Measurements from ENCODE around the gene ZKSCAN7.
A peak's percentile ranks its signal among the peaks of the same experiment; 100 is the strongest.

ZKSCAN7 gene

GRCh38 chr3:44554626-44555592 lies at the start of gene ZKSCAN7:
ZKSCAN7 (plus strand) TSS chr3:44555193; CDS start chr3:44557048, 1,855 bp downstream.
- Mint-ChIP-seq H3K36me3 (ENCODE audit: insufficient read depth) (peaks cover 4% of the 10 kb centered on the region), H3K4me1 (peaks cover 22% of the 10 kb centered on the region), H3K27me3 (peaks cover 13% of the 10 kb centered on the region), H3K4me3 (peak within 1 kb of the TSS; percentile 91), H3K9me3 (peaks cover 13% of the 10 kb centered on the region), H3K27ac (ENCODE audit: low read depth) (peak within 1 kb of the TSS; percentile 75)
- DNase-seq (ENCODE audit: low spot score in 2 of 2) (peak; percentile 10 to 20), ATAC-seq (replicated peaks; ENCODE audit: extremely low read depth, poor library complexity, severe bottlenecking) (peak; percentile 62)

- H3K36me3 Mint-ChIP-seq (ENCODE audit: insufficient read depth), result peaks cover 9% of the 10 kb centered on the region
Measured at GRCh38 chr3:44506556-44506955, 48.4 kb upstream of the ZKSCAN7 start.

GRCh38 chr3:44506961-44507360 lies 48.0 kb upstream of the ZKSCAN7 start:
- Mint-ChIP-seq H3K27me3 (no peaks in the 10 kb centered on the region), H3K27ac (ENCODE audit: low read depth) (no peak overlapping the region), H3K9me3 (peaks cover 6% of the 10 kb centered on the region), H3K4me1 (peaks cover 49% of the 10 kb centered on the region), H3K36me3 (ENCODE audit: insufficient read depth) (peaks cover 7% of the 10 kb centered on the region), H3K4me3 (no peak overlapping the region)
- ATAC-seq (replicated peaks; ENCODE audit: extremely low read depth, poor library complexity, severe bottlenecking) (no peak), DNase-seq (ENCODE audit: low spot score in 2 of 2) (no peak)

More at GRCh38 chr3:44506556-44506955, 48.4 kb upstream of the ZKSCAN7 start:
- DNase-seq (ENCODE audit: low spot score in 2 of 2), result no peak
- Mint-ChIP-seq H3K4me1 (peaks cover 49% of the 10 kb centered on the region), H3K9me3 (peaks cover 10% of the 10 kb centered on the region), H3K27ac (ENCODE audit: low read depth) (no peak overlapping the region), H3K4me3 (no peak overlapping the region), H3K27me3 (no peaks in the 10 kb centered on the region)
- ATAC-seq (replicated peaks; ENCODE audit: extremely low read depth, poor library complexity, severe bottlenecking), result no peak

DNA sequence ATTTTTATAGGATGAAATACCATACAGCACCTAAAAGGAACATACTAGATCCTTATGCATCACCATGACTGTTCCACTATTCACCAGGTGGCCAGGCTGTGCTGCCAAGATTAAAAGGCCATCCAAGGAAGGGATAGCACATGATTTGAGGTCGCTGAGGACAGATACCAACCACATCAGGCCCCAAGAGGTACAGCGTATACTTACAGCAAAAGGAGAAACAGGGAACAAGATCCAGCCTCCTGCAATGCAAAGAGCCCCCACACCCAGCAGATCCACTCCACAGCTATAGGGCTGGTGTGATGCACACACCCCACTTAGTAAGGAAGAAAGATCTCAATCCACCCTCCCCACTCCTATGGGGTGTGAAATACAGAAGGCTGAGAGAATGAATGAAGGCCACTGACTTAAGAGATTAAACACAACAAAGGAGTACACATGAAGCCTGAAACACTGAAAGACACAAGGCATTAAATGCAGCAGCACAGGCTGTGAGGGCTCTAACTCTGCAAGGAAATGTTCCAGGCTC lies 45.5 kb upstream of the ZKSCAN7 start:
- DNase-seq (ENCODE audit: low spot score in 2 of 2), result no peak
- Mint-ChIP-seq H3K27ac (ENCODE audit: low read depth) (peak overlapping the region; percentile 97), H3K4me3 (peak overlapping the region; percentile 95), H3K4me1 (peaks cover 51% of the 10 kb centered on the region), H3K27me3 (no peaks in the 10 kb centered on the region), H3K36me3 (ENCODE audit: insufficient read depth) (peaks cover 7% of the 10 kb centered on the region), H3K9me3 (no peaks in the 10 kb centered on the region)
- no peak for ATAC-seq (replicated peaks; ENCODE audit: extremely low read depth, poor library complexity, severe bottlenecking)

DNA sequence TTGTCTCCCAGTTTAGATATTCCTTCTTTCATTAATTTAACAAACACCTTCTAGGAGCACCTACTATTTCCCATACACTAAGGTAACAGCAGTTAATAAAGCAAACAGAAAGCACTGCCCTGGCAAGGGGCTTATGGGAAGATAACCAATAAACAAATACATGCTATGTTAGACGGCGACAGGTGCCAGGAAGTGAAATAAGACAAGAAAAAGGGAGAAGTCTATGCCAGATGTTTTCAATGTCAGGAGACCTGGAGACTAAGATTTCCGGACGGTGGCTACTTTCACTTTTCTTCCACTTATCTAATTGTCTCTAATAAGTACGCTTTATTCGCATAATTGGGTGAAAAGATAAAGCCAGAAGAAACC lies 45.0 kb upstream of the ZKSCAN7 start:
- peaks cover 51% of the 10 kb centered on the region for H3K4me1 Mint-ChIP-seq
- H3K4me3 Mint-ChIP-seq, result peak overlapping the region; percentile 95
- H3K27me3 Mint-ChIP-seq, result no peaks in the 10 kb centered on the region
- no peak for DNase-seq (ENCODE audit: low spot score in 2 of 2)
- no peaks in the 10 kb centered on the region for H3K9me3 Mint-ChIP-seq
- H3K27ac Mint-ChIP-seq (ENCODE audit: low read depth), result peak overlapping the region; percentile 97
- H3K36me3 Mint-ChIP-seq (ENCODE audit: insufficient read depth), result peaks cover 7% of the 10 kb centered on the region
- peak; percentile 36 for ATAC-seq (replicated peaks; ENCODE audit: extremely low read depth, poor library complexity, severe bottlenecking)

GRCh38 chr3:44511238-44511566 lies 43.8 kb upstream of the ZKSCAN7 start:
- ATAC-seq (replicated peaks; ENCODE audit: extremely low read depth, poor library complexity, severe bottlenecking) (no peak), DNase-seq (ENCODE audit: low spot score in 2 of 2) (no peak)
- H3K4me1 Mint-ChIP-seq, result peaks cover 44% of the 10 kb centered on the region
- peak overlapping the region; percentile 95 for H3K4me3 Mint-ChIP-seq
- H3K27me3 Mint-ChIP-seq, result no peaks in the 10 kb centered on the region
- H3K27ac Mint-ChIP-seq (ENCODE audit: low read depth), result peak overlapping the region; percentile 97
- H3K36me3 Mint-ChIP-seq (ENCODE audit: insufficient read depth), result peaks cover 7% of the 10 kb centered on the region
- H3K9me3 Mint-ChIP-seq, result no peaks in the 10 kb centered on the region

- Mint-ChIP-seq H3K9me3 (no peaks in the 10 kb centered on the region), H3K27me3 (peaks cover 8% of the 10 kb centered on the region), H3K27ac (ENCODE audit: low read depth) (no peak overlapping the region), H3K4me3 (no peak overlapping the region), H3K36me3 (ENCODE audit: insufficient read depth) (peaks cover 7% of the 10 kb centered on the region), H3K4me1 (peaks cover 30% of the 10 kb centered on the region)
- DNase-seq (ENCODE audit: low spot score in 2 of 2) (no peak), ATAC-seq (replicated peaks; ENCODE audit: extremely low read depth, poor library complexity, severe bottlenecking) (no peak)
Measured at GRCh38 chr3:44513513-44513912, 41.5 kb upstream of the ZKSCAN7 start.

DNA sequence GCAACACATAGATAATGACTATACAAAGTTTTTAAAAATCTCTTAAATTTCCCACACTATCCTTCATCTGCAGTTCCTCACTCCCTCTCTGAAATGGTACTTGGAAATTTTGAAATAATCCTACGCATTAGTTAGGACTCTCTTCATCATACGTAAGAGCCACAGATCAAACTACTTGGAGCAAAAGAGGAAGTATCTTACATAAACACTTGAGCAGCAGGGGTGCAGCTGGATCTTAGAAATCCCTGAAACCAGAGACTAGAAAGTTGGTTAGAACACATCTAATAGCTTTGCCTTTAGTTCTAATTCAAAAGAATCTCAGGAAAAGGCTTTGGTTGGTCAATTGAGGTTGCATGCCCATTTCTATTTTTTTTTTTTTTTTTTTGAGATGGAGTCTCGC lies 38.8 kb upstream of the ZKSCAN7 start:
- H3K4me3 Mint-ChIP-seq, result no peak overlapping the region
- no peak for DNase-seq (ENCODE audit: low spot score in 2 of 2)

GRCh38 chr3:44518782-44519156 lies 36.2 kb upstream of the ZKSCAN7 start:
- Mint-ChIP-seq H3K36me3 (ENCODE audit: insufficient read depth) (no peaks in the 10 kb centered on the region), H3K4me3 (no peak overlapping the region), H3K27me3 (peaks cover 54% of the 10 kb centered on the region), H3K9me3 (no peaks in the 10 kb centered on the region), H3K27ac (ENCODE audit: low read depth) (no peak overlapping the region), H3K4me1 (no peaks in the 10 kb centered on the region)
- ATAC-seq (replicated peaks; ENCODE audit: extremely low read depth, poor library complexity, severe bottlenecking) (no peak), DNase-seq (ENCODE audit: low spot score in 2 of 2) (no peak)

More for the DNA sequence above, 38.8 kb upstream of the ZKSCAN7 start:
- H3K36me3 Mint-ChIP-seq (ENCODE audit: insufficient read depth), result no peaks in the 10 kb centered on the region
- no peaks in the 10 kb centered on the region for H3K9me3 Mint-ChIP-seq
- no peak for ATAC-seq (replicated peaks; ENCODE audit: extremely low read depth, poor library complexity, severe bottlenecking)
- H3K27ac Mint-ChIP-seq (ENCODE audit: low read depth), result no peak overlapping the region
- peaks cover 11% of the 10 kb centered on the region for H3K4me1 Mint-ChIP-seq
- peaks cover 35% of the 10 kb centered on the region for H3K27me3 Mint-ChIP-seq

GRCh38 chr3:44521721-44522120 lies 33.3 kb upstream of the ZKSCAN7 start:
- no peaks in the 10 kb centered on the region for H3K4me1 Mint-ChIP-seq
- peaks cover 78% of the 10 kb centered on the region for H3K27me3 Mint-ChIP-seq
- no peak overlapping the region for H3K4me3 Mint-ChIP-seq
- no peaks in the 10 kb centered on the region for H3K9me3 Mint-ChIP-seq
- no peak overlapping the region for H3K27ac Mint-ChIP-seq (ENCODE audit: low read depth)
- DNase-seq (ENCODE audit: low spot score in 2 of 2) (no peak), ATAC-seq (replicated peaks; ENCODE audit: extremely low read depth, poor library complexity, severe bottlenecking) (no peak)
- H3K36me3 Mint-ChIP-seq (ENCODE audit: insufficient read depth), result no peaks in the 10 kb centered on the region

DNA sequence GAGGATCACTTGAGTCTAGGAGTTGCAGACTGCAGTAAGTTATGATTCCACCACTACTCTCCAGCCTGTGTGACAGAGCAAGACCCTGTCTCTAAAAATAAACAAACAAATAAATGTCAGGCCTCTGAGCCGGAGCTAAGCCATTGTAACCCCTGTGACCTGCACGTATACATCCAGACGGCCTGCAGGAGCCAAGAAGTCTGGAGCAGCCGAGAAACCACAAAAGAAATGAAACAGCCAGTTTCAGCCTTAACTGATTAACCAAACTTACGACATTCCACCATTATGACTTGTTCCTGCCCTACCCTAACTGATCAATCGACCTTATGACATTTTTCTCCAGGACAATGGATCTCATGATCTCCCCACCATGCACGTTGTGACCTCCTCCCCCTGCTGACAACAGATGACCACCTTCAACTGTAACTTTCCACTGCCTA lies 32.5 kb upstream of the ZKSCAN7 start:
- Mint-ChIP-seq H3K27ac (ENCODE audit: low read depth) (no peak overlapping the region), H3K9me3 (no peaks in the 10 kb centered on the region), H3K4me1 (no peaks in the 10 kb centered on the region), H3K4me3 (no peak overlapping the region), H3K36me3 (ENCODE audit: insufficient read depth) (no peaks in the 10 kb centered on the region), H3K27me3 (peaks cover 78% of the 10 kb centered on the region)
- no peak for DNase-seq (ENCODE audit: low spot score in 2 of 2)
- ATAC-seq (replicated peaks; ENCODE audit: extremely low read depth, poor library complexity, severe bottlenecking), result no peak

- Mint-ChIP-seq H3K9me3 (no peaks in the 10 kb centered on the region), H3K27ac (ENCODE audit: low read depth) (no peak overlapping the region), H3K4me3 (no peak overlapping the region), H3K27me3 (peaks cover 70% of the 10 kb centered on the region), H3K36me3 (ENCODE audit: insufficient read depth) (no peaks in the 10 kb centered on the region), H3K4me1 (no peaks in the 10 kb centered on the region)
- ATAC-seq (replicated peaks; ENCODE audit: extremely low read depth, poor library complexity, severe bottlenecking) (no peak), DNase-seq (ENCODE audit: low spot score in 2 of 2) (no peak)
Measured at GRCh38 chr3:44525060-44525459, 29.9 kb upstream of the ZKSCAN7 start.

DNA sequence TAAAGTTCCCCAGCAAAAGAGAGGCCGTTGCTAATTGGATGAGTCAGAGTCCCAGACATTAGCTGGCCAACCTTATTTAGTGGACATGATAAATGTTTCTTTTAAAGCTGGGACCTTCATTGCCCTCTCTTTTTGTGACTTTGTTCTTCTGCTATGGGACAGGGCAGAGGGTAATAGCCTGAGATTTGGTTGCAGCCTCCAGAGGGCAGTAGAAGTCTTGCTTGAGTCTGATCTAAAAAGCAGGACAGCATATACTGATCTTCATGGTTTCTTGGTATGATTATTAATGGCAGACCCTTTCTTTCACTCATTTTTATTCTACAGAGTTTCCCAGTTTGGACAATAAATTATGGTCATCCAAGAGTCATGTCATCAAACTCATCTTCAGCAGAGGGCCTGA lies 25.1 kb upstream of the ZKSCAN7 start:
- peaks cover 3% of the 10 kb centered on the region for H3K36me3 Mint-ChIP-seq (ENCODE audit: insufficient read depth)
- H3K4me1 Mint-ChIP-seq, result peaks cover 5% of the 10 kb centered on the region
- H3K9me3 Mint-ChIP-seq, result no peaks in the 10 kb centered on the region
- no peak overlapping the region for H3K4me3 Mint-ChIP-seq
- ATAC-seq (replicated peaks; ENCODE audit: extremely low read depth, poor library complexity, severe bottlenecking) (no peak), DNase-seq (ENCODE audit: low spot score in 2 of 2) (no peak)
- H3K27me3 Mint-ChIP-seq, result peaks cover 36% of the 10 kb centered on the region
- H3K27ac Mint-ChIP-seq (ENCODE audit: low read depth), result no peak overlapping the region
